HG02588 (cell line): ENCODE data around the gene MALRD1.
"Not testable (repeated sequence)": the region's sequence is repeated elsewhere in the genome, so short reads cannot be mapped to it uniquely, and the experiment has no call there.

ENCODE experiments used
- ATAC-seq: cut with Tn5 transposase; IDR thresholded peaks from one replicate; pipeline ENCODE4 v1.9.1; 2021; ENCODE audit warnings: mild to moderate bottlenecking, moderate library complexity; ENCODE audit not compliant: unreplicated experiment

Gene MALRD1

GRCh38 chr10:19750972-19751371, 702.4 kb downstream of the MALRD1 start:
- ATAC-seq = no peak

GRCh38 chr10:19756919-19757318, 708.3 kb downstream of the MALRD1 start:
- ATAC-seq = no peak

DNA sequence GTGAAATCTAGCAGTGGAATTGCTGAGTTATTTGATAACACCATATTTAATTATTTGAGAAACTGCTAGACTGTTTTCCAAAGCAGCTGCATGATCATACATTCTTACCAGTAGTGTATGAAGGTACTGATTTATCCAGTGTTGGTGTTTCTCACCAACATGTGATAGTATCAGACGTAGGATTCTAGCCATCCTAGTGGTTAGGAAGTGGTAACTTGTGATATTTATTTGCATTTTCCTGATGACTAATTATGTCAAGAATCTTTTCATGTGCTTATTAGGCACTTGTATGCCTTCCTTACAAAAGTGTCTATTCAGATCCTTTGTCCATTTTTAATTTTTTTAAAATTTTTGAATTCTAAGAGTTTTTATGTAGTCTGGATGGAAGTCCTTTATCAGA, 713.4 kb downstream of the MALRD1 start:
- ATAC-seq = no peak

GRCh38 chr10:19764111-19764510, 715.5 kb downstream of the MALRD1 start:
- ATAC-seq = no peak

GRCh38 chr10:19767876-19768275, 719.3 kb downstream of the MALRD1 start:
- ATAC-seq = no peak

DNA sequence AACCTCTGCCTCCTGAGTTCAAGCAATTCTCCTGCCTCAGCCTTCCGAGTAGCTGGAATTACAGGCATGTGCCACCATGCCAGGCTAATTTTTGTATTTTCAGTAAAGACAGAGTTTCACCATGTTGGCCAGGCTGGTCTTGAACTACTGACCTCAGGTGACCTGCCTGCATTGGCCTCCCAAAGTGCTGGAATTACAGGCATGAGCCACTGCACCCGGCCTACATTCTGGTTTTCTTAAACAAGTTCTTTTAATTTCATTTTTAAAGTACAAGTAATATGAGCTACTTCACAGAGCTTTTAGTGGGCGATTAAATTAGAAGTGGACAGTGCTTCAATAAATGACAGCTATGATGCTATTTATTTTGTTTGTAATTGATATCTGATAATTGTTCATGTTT, 721.2 kb downstream of the MALRD1 start:
- ATAC-seq = not testable (repeated sequence)

DNA sequence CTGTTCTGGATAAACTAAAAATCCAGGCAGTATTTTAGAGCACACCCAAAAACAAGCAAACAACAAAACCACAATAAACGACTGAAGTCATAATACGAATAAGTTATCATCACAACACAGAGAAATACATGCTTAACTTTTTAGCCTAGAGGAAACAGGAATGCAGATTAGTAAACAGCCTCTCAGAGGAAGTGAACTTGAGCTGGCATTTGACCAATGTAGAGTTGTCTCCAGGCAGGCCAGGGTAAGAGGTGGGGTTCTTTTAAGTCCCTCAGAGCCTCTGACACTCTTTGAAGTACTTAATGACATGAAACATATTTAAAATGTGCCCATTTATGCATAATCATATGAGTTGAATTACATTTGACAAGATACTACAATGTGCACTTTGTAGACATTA, 724.4 kb downstream of the MALRD1 start:
- ATAC-seq = no peak

GRCh38 chr10:19775296-19775695, 726.7 kb downstream of the MALRD1 start:
- no peak for ATAC-seq

DNA sequence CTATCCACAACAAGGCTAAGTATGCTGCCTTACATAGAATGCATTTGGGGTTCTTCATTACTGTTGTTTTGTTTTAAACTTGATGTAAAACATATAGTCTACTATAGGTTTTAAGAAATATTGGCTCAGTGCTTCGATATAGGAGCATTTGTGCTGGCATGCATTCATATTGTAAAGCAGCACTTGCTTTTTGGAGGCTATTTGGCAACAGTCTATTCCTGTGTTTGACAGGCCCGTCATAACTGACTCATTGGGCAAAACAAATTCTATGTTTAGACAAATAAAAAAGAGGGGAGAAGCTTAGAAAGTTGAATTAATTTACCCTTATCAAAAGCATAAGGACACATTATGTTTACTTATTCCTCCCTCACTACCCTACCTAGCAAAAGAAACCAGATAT, 729.2 kb downstream of the MALRD1 start:
- ATAC-seq = no peak

DNA sequence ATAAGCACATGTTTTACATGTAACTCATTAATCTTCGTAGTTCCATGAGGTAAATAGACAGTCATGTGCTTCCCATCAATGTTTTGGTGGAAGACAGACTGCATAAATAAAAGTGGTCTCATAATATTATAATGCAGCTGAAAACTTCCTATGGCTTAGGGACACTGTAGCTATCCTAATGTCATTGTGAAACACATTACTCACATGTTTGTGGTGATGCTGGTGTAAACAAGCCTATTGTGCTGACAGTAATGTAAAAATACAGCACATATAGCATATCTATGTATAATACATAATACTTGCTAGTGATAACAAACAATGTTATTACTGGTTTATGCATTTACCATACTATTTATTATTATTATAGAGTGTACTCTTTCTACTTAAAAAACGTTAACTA, 730.4 kb downstream of the MALRD1 start:
- ATAC-seq = no peak

DNA sequence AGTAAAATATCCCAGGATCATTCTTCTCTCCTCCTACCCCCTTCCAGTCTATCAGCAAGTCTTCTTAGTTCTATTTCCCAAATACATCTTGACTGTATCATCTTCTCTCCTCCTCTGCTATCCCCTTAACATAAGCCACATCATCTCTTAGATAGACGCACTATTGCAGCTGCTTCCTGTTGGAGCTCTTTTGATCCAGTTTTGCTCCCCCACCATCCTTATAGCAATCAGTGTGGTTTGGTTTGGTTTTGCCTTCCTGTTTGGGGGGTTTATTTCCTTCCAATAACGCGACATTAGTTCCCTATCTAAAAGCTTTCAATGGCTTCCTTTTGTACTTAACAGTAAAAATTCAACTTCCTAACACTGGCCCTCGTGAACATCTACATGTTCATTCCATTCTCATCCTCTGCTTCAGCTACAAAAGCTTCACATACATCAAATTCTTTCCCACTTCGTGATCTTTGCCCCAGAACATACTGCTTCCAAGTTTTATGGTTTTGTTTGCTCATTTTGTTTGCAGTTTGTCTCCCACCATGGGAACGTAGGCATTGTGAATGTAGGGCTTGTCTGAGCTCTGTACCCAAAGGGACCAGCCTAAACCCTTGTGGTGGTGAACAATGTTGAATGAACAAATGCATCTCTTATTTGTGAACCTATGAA, 734.0 kb downstream of the MALRD1 start:
- ATAC-seq = no peak

DNA sequence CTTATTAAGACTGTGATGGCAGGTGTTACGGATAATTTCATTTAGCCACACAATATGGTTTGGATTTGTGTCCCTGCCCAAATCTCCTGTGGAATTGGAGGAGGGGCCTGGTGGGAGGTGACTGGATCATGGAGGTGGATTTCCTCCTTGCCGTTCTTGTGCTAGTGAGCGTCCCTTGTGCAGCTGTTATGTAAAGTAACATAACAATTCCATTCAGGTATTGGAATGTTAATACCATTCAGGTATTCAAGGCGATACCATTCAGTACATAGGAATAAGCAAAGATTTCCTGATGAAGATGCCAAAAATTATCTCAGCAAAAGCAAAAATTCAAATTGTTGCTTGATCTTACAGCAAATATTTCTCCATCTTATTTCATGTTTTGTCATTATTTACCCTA, 735.1 kb downstream of the MALRD1 start:
- no peak for ATAC-seq
